Keratinocyte (primary cell): ENCODE results near the gene ISM2. TPM values are rescaled to one million over a fixed set of nuclear protein-coding genes. Genes with fewer than 3 reads are reported as not detected.

Experiments
- DNase-seq: peaks from one replicate; pipeline ENCODE4 v3.0.0-alpha.2; 2011; ENCODE audit warnings: low read depth, missing footprints, low spot score
- FAIRE-seq: peaks from 2 replicates; lab custom pipeline; 2011; peaks lifted over from hg19 to GRCh38; lab: Jason Lieb, UNC
- H2AFZ ChIP-seq: 2 replicates; pipeline ENCODE4 v1.6.0; 2012; ENCODE audit warnings: low read length, control low read depth, inconsistent platforms; ENCODE audit not compliant: control insufficient read depth
- H3K27ac ChIP-seq: 2 replicates; pipeline ENCODE4 v1.5.1; 2011; ENCODE audit warnings: low read length; ENCODE audit not compliant: control insufficient read depth, insufficient read depth
- H3K27me3 ChIP-seq: 3 replicates; pipeline ENCODE4 v1.6.0; 2011; ENCODE audit warnings: low read length; ENCODE audit not compliant: control insufficient read depth, insufficient read depth; ENCODE audit errors: extremely low read depth
- H3K36me3 ChIP-seq, 2 experiments: 2 replicates in 1 of 2; 3 replicates in 1 of 2; pipeline ENCODE4 v1.5.1; 2011; ENCODE audit warnings: low read length in 2 of 2, mild to moderate bottlenecking in 1 of 2; ENCODE audit not compliant: control insufficient read depth in 2 of 2, insufficient read depth in 2 of 2; ENCODE audit errors: extremely low read depth in 1 of 2
- H3K4me1 ChIP-seq: 3 replicates; pipeline ENCODE4 v1.5.1; 2011; ENCODE audit warnings: low read length; ENCODE audit not compliant: control insufficient read depth, insufficient read depth; ENCODE audit errors: extremely low read depth
- H3K4me2 ChIP-seq: 3 replicates; pipeline ENCODE4 v1.6.0; 2011; ENCODE audit warnings: low read depth, low read length; ENCODE audit not compliant: control insufficient read depth, insufficient read depth; ENCODE audit errors: extremely low read depth
- H3K4me3 ChIP-seq, 3 experiments: fragments of 200-600 bp in 1 of 3; sonication (generic) in 1 of 3; 2 replicates in 2 of 3; 3 replicates in 1 of 3; pipeline ENCODE4 v1.5.1; 2011 to 2016; ENCODE audit warnings: low read length in 3 of 3, mild to moderate bottlenecking in 3 of 3, control low read depth in 2 of 3, inconsistent platforms in 1 of 3, low read depth in 1 of 3, mixed read lengths in 1 of 3, mixed run types in 1 of 3, moderate library complexity in 1 of 3; ENCODE audit not compliant: control insufficient read depth in 2 of 3, insufficient read depth in 2 of 3; ENCODE audit errors: extremely low read depth in 1 of 3
- H3K79me2 ChIP-seq: 2 replicates; pipeline ENCODE4 v1.6.0; 2012; ENCODE audit warnings: low read length; ENCODE audit not compliant: control insufficient read depth, insufficient read depth
- H3K9ac ChIP-seq: 3 replicates; pipeline ENCODE4 v1.6.0; 2011; ENCODE audit warnings: low read length; ENCODE audit not compliant: control insufficient read depth, insufficient read depth; ENCODE audit errors: extremely low read depth
- H3K9me1 ChIP-seq: 3 replicates; pipeline ENCODE4 v1.6.0; 2011; ENCODE audit warnings: low read length; ENCODE audit not compliant: control insufficient read depth, insufficient read depth; ENCODE audit errors: extremely low read depth
- H3K9me3 ChIP-seq: 2 replicates; pipeline ENCODE4 v1.5.1; 2012; ENCODE audit warnings: low read depth, low read length; ENCODE audit not compliant: control insufficient read depth
- H4K20me1 ChIP-seq: 3 replicates; pipeline ENCODE4 v1.6.0; 2011; ENCODE audit warnings: low read length; ENCODE audit not compliant: control insufficient read depth, insufficient read depth; ENCODE audit errors: extremely low read depth
- CTCF ChIP-seq, 3 experiments: IDR thresholded peaks in 1 of 3; conservative IDR thresholded peaks in 1 of 3; optimal IDR thresholded peaks in 1 of 3; 2 replicates in 2 of 3; 3 replicates in 1 of 3; pipeline versions ENCODE3 to v1.5.1; 2011; ENCODE audit warnings: low read length in 3 of 3, mild to moderate bottlenecking in 3 of 3, moderate library complexity in 2 of 3, control low read depth in 1 of 3, inconsistent platforms in 1 of 3; ENCODE audit not compliant: insufficient read depth in 2 of 3; ENCODE audit errors: extremely low read depth in 1 of 3
- EZH2 ChIP-seq: IDR thresholded peaks from one replicate; pipeline ENCODE4 v1.6.1; 2012; ENCODE audit warnings: inconsistent platforms, mild to moderate bottlenecking, low read length, moderate library complexity
- dilution Hi-C: fragments of 300-500 bp; cut with MboI; formaldehyde crosslinking; loops from one replicate; pipeline ENCODE4 v1.7.0; 2020; ENCODE audit warnings: low sequenced_read_pairs; ENCODE audit not compliant: extremely low pct_ligation_motif_present
- polyA plus RNA-seq, 5 experiments: library from polyadenylated mRNA; depleted of rRNA in 3 of 5; stranded (reverse) in 3 of 5; stranded (forward) in 1 of 5; unstranded in 1 of 5; fragments of >200 nt; gene quantifications; 1 replicate in 1 of 5; 2 replicates in 3 of 5; 3 replicates in 1 of 5; pipeline versions ENCODE4 v1.2.1 to v1.2.3, GENCODE V29; 2011 to 2012; ENCODE audit warnings: missing spikeins in 2 of 5, low read depth in 1 of 5, low replicate concordance in 1 of 5

Gene ISM2
- polyA plus RNA-seq, 1 donor (not counting 4 experiments of a cell fraction or from before 2014, with no cell fraction given), result 0.08 TPM

GRCh38 chr14:77478029-77478428 lies 20.6 kb downstream of the ISM2 start:
- Histone ChIP-seq H3K27ac (no peak overlapping the region), H3K4me3 (no peak overlapping the region), H3K4me1 (no peaks in the 10 kb centered on the region), H3K9ac (no peak overlapping the region), H3K4me2 (no peak overlapping the region), H3K9me1 (no peaks in the 10 kb centered on the region), H2AFZ (no peak overlapping the region), H4K20me1 (no peaks in the 10 kb centered on the region), H3K79me2 (no peaks in the 10 kb centered on the region), H3K27me3 (peaks cover 7% of the 10 kb centered on the region), H3K9me3 (no peaks in the 10 kb centered on the region), H3K36me3 (no peaks in the 10 kb centered on the region)
- dilution Hi-C loops, result no loop called here
- TF ChIP-seq CTCF (optimal IDR thresholded peaks at IDR 0.05 in 1 of 3, IDR thresholded peaks at IDR 0.05 in 1 of 3, conservative IDR thresholded peaks at IDR 0.05 in 1 of 3; ENCODE audit: extremely low read depth in 1 of 3, insufficient read depth in 2 of 3, low read length in 3 of 3), result no peak
- no peak for TF ChIP-seq EZH2
- no peak for FAIRE-seq
- no peak for DNase-seq

- Histone ChIP-seq H3K27me3 (peaks cover 7% of the 10 kb centered on the region), H3K27ac (no peak overlapping the region), H3K36me3 (no peaks in the 10 kb centered on the region), H3K9ac (no peak overlapping the region), H3K4me3 (no peak overlapping the region), H2AFZ (no peak overlapping the region), H3K9me3 (no peaks in the 10 kb centered on the region), H3K79me2 (no peaks in the 10 kb centered on the region), H4K20me1 (no peaks in the 10 kb centered on the region), H3K4me2 (no peak overlapping the region), H3K4me1 (no peaks in the 10 kb centered on the region), H3K9me1 (no peaks in the 10 kb centered on the region)
- dilution Hi-C loops, result no loop called here
- FAIRE-seq (no peak), DNase-seq (no peak)
- no peak for TF ChIP-seq CTCF (optimal IDR thresholded peaks at IDR 0.05 in 1 of 3, IDR thresholded peaks at IDR 0.05 in 1 of 3, conservative IDR thresholded peaks at IDR 0.05 in 1 of 3; ENCODE audit: extremely low read depth in 1 of 3, insufficient read depth in 2 of 3, low read length in 3 of 3)
- no peak for TF ChIP-seq EZH2
Observed at GRCh38 chr14:77475432-77476115, 23.0 kb downstream of the ISM2 start.
